Fibroblast of mammary gland (primary cell): ENCODE results near the gene DAZAP2.
"Not testable (repeated sequence)": the region's sequence is repeated elsewhere in the genome, so short reads cannot be mapped to it uniquely, and the experiment has no call there.

ENCODE experiments used
- DNase-seq: peaks from one replicate; pipeline ENCODE4 v3.0.0-alpha.2; 2010; ENCODE audit warnings: low read depth
- H3K4me3 ChIP-seq: 2 replicates; pipeline ENCODE4 v1.5.1; 2011; ENCODE audit warnings: low read depth, mild to moderate bottlenecking, low read length, moderate library complexity; ENCODE audit not compliant: control insufficient read depth
- TF ChIP-seq, protein P1 (sequence below): conservative IDR thresholded peaks from 2 replicates; pipeline ENCODE4 v1.5.1; 2011; ENCODE audit warnings: low read depth, low read length, inconsistent platforms; ENCODE audit not compliant: control insufficient read depth, insufficient read depth

Gene DAZAP2

DNA sequence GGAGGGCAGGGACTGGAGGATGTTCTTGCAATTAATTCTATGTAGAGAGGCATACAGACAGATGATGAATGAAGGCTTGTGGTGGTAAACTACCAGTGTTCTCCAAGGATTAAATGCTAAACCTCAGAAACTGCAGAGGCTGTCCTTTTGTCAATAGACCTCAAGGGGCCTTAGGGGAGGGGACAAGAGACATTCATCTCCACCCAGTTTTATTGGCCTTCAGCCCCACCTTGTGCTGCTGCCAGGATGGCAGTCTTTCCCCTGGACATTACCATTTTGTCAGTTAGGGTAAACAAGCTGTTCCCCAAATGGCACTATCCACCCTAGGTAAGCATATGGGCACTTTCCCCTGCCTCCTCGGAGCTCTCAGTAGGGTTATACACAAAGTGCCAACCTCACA, 36.5 kb downstream of the DAZAP2 start:
- no peak overlapping the region for H3K4me3 ChIP-seq
- DNase-seq, result no peak
- TF ChIP-seq, protein P1, sequence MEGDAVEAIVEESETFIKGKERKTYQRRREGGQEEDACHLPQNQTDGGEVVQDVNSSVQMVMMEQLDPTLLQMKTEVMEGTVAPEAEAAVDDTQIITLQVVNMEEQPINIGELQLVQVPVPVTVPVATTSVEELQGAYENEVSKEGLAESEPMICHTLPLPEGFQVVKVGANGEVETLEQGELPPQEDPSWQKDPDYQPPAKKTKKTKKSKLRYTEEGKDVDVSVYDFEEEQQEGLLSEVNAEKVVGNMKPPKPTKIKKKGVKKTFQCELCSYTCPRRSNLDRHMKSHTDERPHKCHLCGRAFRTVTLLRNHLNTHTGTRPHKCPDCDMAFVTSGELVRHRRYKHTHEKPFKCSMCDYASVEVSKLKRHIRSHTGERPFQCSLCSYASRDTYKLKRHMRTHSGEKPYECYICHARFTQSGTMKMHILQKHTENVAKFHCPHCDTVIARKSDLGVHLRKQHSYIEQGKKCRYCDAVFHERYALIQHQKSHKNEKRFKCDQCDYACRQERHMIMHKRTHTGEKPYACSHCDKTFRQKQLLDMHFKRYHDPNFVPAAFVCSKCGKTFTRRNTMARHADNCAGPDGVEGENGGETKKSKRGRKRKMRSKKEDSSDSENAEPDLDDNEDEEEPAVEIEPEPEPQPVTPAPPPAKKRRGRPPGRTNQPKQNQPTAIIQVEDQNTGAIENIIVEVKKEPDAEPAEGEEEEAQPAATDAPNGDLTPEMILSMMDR, result no peak

DNA sequence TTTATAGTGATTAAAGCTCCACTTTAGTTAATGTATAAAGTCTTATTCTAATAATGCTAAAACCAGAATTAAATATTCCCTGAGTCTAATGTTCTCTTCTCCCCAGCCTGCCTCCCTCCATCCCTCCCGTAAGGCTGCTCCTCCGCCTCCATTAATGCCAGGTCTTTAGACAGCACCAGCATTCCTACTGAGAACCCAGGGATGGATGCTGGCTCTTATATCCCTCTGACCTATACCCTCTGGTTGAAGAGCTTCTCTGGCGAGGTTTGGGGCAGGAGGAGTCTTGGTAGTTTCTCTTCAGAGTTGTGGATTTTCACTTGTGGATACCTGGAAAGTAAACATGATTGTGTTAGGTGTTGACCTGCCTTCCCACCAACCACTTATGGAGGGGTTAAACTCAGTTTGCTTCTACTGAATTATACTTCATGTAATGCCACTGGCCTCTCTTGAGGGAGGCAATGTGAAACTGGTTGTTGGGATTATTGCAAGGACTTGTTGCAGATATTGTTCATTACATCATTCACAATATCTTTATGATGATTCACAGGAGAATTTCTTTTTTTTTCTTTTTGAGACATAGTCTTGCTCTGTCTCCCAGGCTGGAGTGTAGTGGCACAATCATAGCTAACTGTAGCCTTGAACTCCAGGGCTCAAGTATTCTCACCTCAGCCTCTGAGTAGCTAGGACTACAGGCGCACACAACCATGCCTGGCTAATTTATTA, 42.7 kb downstream of the DAZAP2 start:
- DNase-seq, result peak; percentile 47
- H3K4me3 ChIP-seq, result no peak overlapping the region
- TF ChIP-seq, protein P1, result no peak

DNA sequence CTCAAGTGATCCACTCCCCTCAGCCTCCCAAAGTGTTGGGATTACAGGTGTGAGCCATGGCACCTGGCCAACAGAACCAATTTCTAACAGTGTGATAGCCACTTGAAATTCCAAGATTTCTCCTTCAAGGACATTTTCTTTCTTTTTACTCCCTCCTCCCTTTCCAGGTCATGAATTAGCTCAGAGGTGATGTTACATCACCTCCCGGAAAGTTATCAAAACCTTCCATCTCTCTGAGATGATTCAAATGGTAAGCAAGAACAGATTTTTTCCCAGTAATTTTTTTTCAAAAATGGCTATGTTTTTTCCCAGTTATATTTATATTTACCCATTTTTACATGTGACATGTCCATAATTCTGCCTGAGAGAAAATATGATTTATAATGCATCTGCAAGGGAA, 47.2 kb downstream of the DAZAP2 start:
- TF ChIP-seq, protein P1, result no peak
- H3K4me3 ChIP-seq, result no peak overlapping the region
- DNase-seq, result no peak

DNA sequence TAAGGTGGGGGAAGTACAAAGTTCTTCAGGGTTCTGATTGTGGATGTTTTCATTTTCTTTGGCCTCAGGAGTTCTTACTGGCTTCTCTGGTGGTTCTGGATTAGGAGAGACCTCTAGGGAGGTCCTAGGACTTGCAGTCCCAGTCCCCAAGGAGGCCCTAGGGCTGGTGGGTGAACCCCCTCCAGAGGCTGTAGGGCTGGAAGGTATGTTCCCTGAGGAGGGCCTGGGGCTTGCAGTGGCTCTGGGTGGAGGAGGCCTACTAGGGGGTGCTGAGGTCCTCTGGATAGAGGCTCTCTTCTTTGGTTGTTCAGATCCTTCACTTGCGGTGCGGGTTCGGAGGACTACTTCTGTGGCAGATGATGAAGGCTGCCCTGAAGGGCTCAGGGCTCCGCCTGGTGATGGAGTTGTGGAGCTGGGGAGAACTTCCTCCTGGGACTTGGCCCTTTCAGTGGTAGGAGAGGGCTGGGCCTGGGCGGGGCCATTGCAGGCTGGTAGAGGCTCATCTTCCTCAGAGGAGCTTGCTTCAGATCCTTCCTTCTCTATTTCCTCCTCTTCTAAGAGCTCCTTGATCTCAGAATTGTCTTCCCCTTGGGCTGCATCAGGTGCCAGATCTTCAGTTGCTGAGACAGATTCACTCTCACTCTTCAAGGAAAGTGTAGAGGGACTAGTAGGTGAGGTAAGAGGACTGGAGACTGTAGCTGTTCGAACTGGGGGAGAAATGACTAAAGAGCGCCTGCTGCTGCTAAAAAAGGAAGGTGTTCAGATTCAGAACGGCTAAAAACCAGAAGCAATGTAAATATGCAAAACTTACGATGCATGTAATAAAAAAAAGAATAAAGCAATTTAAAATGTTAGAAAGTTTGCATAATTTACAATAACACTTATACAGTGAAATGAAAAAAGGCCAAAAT, 53.2 kb downstream of the DAZAP2 start:
- not testable (repeated sequence) for DNase-seq, H3K4me3 ChIP-seq
